ENCODE data around the gene TOX4. TPM values are rescaled to one million over a fixed set of nuclear protein-coding genes. Genes with fewer than 3 reads are reported as not detected.

TOX4 gene
- total RNA-seq, 1 donor from 2014 or later, result 59.7 TPM

DNA sequence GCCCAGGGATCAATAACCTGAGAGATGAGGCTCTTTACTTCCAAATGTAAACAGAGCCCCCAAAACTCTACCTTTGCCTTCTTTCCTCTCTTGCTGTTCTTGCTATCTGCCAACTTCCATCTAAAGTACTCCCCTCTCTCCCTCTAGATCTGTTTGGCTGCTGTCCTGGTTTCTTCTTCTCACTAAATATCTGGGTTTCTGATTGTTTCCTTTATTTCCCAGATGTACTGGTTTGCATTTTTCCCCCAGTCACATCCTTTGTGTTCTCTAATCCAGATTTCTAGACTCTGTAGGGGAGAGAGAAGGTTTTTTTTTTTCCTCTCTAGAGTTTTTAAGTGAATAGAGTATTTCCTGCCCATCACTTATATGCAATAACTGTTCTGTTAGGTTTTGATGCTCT, 56.3 kb downstream of the TOX4 start:
- Mint-ChIP-seq H3K4me1 (peaks cover 61% of the 10 kb centered on the region), H3K9me3 (no peaks in the 10 kb centered on the region), H3K36me3 (ENCODE audit: low read depth) (peaks cover 2% of the 10 kb centered on the region), H3K27ac (ENCODE audit: unreplicated experiment) (no peak overlapping the region), H3K27me3 (ENCODE audit: low read depth) (peaks cover 8% of the 10 kb centered on the region), H3K4me3 (peak overlapping the region; percentile 72)
- DNase-seq (ENCODE audit: low read depth, low spot score), result no peak
- TF ChIP-seq, protein P1, sequence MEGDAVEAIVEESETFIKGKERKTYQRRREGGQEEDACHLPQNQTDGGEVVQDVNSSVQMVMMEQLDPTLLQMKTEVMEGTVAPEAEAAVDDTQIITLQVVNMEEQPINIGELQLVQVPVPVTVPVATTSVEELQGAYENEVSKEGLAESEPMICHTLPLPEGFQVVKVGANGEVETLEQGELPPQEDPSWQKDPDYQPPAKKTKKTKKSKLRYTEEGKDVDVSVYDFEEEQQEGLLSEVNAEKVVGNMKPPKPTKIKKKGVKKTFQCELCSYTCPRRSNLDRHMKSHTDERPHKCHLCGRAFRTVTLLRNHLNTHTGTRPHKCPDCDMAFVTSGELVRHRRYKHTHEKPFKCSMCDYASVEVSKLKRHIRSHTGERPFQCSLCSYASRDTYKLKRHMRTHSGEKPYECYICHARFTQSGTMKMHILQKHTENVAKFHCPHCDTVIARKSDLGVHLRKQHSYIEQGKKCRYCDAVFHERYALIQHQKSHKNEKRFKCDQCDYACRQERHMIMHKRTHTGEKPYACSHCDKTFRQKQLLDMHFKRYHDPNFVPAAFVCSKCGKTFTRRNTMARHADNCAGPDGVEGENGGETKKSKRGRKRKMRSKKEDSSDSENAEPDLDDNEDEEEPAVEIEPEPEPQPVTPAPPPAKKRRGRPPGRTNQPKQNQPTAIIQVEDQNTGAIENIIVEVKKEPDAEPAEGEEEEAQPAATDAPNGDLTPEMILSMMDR (conservative IDR thresholded peaks at IDR 0.05), result no peak

DNA sequence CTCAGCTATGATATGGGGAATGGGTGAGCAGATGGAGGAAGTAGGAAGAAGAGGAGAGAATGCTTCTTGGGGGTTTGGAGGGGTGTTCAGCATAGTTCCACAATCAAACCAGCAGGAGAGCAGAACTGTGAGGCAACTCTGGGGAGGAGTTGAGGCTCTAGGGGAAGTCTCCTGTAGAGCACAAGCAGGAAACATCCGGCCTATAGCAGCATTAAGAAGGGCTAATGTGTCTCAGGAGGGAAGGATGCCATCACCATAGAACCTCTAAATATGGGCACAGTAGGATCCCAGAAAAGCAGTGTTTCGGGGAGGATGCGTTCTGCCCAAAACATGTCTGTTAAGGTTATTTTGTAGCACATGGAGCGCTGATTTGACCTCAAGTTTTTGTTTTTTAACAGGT, 57.6 kb downstream of the TOX4 start:
- DNase-seq (ENCODE audit: low read depth, low spot score), result no peak
- H3K27me3 Mint-ChIP-seq (ENCODE audit: low read depth), result peaks cover 8% of the 10 kb centered on the region
- H3K27ac Mint-ChIP-seq (ENCODE audit: unreplicated experiment), result peak overlapping the region; percentile 3
- TF ChIP-seq, protein P1 (conservative IDR thresholded peaks at IDR 0.05), result no peak
- H3K4me3 Mint-ChIP-seq, result peak overlapping the region; percentile 89
- peaks cover 2% of the 10 kb centered on the region for H3K36me3 Mint-ChIP-seq (ENCODE audit: low read depth)
- peaks cover 63% of the 10 kb centered on the region for H3K4me1 Mint-ChIP-seq
- H3K9me3 Mint-ChIP-seq, result no peaks in the 10 kb centered on the region

DNA sequence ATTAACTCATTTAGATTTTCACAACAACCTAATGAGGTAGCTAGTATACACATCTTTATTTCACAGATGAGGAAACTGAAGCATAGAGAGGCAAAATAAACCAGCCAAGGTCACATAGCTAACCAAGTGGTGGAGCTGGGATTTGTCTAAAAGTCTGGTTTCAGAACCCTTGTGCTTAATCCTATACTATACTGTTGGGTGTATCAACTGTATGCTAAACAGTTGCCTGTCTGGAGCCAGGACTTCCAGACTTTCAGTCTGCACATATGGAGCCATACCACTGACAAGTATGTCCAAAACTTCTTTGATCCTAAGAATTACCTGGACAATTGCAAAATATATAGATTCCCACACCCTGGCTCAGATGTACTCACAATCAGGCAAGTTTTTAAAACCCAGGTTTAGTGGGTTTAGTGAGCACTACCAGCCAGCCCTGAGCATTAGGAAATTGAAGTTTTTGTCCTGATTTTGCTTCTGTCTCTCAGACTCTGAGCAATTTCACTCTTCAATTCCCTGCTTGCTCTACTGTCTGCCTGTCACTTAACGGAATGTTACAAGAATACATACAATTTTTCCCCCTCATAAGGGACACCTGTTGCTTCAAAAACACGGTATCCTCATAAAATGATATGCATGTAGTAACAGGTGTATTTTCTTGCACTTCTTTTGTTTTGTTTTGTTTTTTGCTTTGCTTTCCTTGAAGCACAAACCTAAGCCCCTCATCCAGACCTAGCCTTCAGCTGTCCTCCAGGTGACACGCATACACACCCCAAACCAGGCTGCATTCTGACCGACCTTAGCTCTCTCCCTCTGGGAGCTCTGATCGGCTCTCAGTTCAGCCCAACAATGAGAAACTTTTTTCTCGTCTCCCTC, 58.8 kb downstream of the TOX4 start:
- Mint-ChIP-seq H3K4me3 (peak overlapping the region; percentile 89), H3K4me1 (peaks cover 61% of the 10 kb centered on the region), H3K9me3 (no peaks in the 10 kb centered on the region), H3K36me3 (ENCODE audit: low read depth) (peaks cover 2% of the 10 kb centered on the region), H3K27ac (ENCODE audit: unreplicated experiment) (peak overlapping the region; percentile 98), H3K27me3 (ENCODE audit: low read depth) (peaks cover 8% of the 10 kb centered on the region)
- TF ChIP-seq, protein P1 (conservative IDR thresholded peaks at IDR 0.05), result no peak
- DNase-seq (ENCODE audit: low read depth, low spot score), result no peak

DNA sequence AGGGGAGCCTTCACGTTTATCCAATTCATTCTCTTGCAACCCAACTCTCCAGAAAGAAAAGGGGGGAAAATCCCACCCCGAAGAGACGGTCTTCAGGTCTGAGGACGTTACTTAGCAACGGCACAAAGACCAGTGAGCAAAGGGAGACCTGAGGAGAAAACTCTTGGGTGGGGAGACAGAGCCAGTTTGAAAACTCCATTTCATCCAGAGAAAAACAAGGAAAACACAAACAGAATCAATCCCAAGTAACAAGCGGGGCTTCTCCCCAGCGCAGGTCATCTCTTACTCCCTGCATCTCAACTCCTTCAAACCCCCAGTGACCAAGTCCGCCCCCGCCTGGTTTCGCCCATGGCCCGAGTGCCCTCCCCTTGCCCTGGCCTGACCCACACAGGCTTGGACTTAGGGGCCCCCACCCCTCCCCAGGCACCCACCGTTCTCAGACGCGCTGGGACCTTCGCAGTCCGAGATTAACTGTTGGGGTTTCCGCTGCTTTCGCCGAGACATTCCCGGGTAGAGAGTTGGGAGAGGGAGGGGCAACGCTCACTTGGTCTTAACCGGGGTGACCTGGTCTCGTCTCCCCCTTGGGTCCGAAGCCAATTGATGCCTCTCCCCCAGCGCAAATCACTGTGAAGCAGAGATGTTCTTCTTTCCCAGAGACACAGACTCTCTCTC, 59.6 kb downstream of the TOX4 start:
- TF ChIP-seq, protein P1 (conservative IDR thresholded peaks at IDR 0.05), result no peak
- Mint-ChIP-seq H3K9me3 (no peaks in the 10 kb centered on the region), H3K4me3 (peak overlapping the region; percentile 89), H3K4me1 (peaks cover 58% of the 10 kb centered on the region), H3K36me3 (ENCODE audit: low read depth) (no peaks in the 10 kb centered on the region), H3K27me3 (ENCODE audit: low read depth) (peaks cover 8% of the 10 kb centered on the region), H3K27ac (ENCODE audit: unreplicated experiment) (peak overlapping the region; percentile 98)
- DNase-seq (ENCODE audit: low read depth, low spot score), result no peak

DNA sequence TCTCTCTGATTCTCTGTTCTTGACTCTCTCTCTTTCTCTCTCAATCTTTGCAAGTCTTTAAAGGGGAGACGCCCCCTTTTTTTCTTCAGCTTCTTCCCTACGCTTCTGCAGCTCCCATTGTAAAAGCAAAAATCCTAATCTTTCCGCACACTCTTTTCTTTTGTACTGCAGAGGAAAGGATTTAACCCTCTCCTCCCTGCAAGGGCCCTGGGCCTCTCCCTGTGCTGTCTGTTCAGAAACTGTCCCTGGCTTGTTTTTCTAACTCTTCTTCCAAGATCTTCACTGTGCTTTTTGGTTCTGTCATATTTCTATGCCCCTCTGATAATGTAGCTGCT, 60.1 kb downstream of the TOX4 start:
- no peak for DNase-seq (ENCODE audit: low read depth, low spot score)
- TF ChIP-seq, protein P1 (conservative IDR thresholded peaks at IDR 0.05), result no peak
- Mint-ChIP-seq H3K9me3 (no peaks in the 10 kb centered on the region), H3K27ac (ENCODE audit: unreplicated experiment) (peak overlapping the region; percentile 83), H3K4me3 (peak overlapping the region; percentile 89), H3K27me3 (ENCODE audit: low read depth) (peaks cover 8% of the 10 kb centered on the region), H3K36me3 (ENCODE audit: low read depth) (no peaks in the 10 kb centered on the region), H3K4me1 (peaks cover 55% of the 10 kb centered on the region)
